Frontal cortex (tissue), 4 donors: Measurements from ENCODE around the gene FIGLA. TPM values are rescaled to one million over a fixed set of nuclear protein-coding genes. Genes with fewer than 3 reads are reported as not detected.

Source experiments
- DNase-seq, 2 donors: peaks; one replicate each; pipeline ENCODE4 v3.0.0; 2012; ENCODE audit warnings: low spot score in 2 of 2
- FAIRE-seq: peaks from 2 replicates; lab custom pipeline; 2012; peaks lifted over from hg19 to GRCh38; lab: Jason Lieb, UNC
- total RNA-seq: library from RNA; depleted of rRNA; stranded (reverse); fragments of >200 nt; gene quantifications from one replicate; pipeline ENCODE4 v1.2.3, GENCODE V29; 2014
- donor health status: control.
- donor health status: control.
- donor health status: control.

FIGLA gene, protein sequence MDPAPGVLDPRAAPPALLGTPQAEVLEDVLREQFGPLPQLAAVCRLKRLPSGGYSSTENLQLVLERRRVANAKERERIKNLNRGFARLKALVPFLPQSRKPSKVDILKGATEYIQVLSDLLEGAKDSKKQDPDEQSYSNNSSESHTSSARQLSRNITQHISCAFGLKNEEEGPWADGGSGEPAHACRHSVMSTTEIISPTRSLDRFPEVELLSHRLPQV
- total RNA-seq: not detected

DNA sequence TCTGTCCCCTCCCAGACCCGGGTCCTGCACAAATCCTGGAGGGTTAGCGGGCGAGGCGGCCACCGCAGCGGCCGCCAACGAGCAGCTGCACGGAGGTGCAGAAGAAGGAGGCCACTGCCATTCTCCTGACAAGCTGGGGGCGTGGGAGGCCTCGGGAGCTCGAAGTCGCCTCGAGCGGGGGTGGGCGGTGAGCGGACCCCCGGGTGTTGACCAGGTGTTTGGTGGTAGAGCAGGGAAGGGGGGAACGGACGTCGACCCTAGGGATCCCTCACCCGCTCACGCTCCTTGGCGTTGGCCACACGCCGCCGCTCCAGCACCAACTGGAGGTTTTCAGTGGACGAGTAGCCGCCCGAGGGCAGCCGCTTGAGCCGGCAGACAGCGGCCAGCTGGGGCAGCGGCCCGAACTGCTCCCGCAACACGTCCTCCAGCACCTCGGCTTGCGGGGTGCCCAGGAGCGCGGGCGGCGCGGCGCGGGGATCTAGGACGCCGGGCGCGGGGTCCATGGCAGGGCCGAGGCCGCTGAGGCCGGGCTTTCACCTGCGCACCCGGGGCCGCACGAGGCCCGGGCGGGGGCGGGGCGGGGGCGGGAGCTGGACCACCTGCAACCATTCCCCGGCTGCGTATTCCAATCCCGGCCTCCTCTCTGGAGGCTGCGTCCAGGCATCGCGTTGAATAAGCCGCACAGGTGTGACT lies at the start of gene FIGLA:
FIGLA (minus strand) TSS at position 508 of the 693 bp plus-strand sequence; CDS start at position 503, 5 bp downstream.
- DNase-seq: peak in 1 of 2 donors; percentile 21
- no peak for FAIRE-seq

DNA sequence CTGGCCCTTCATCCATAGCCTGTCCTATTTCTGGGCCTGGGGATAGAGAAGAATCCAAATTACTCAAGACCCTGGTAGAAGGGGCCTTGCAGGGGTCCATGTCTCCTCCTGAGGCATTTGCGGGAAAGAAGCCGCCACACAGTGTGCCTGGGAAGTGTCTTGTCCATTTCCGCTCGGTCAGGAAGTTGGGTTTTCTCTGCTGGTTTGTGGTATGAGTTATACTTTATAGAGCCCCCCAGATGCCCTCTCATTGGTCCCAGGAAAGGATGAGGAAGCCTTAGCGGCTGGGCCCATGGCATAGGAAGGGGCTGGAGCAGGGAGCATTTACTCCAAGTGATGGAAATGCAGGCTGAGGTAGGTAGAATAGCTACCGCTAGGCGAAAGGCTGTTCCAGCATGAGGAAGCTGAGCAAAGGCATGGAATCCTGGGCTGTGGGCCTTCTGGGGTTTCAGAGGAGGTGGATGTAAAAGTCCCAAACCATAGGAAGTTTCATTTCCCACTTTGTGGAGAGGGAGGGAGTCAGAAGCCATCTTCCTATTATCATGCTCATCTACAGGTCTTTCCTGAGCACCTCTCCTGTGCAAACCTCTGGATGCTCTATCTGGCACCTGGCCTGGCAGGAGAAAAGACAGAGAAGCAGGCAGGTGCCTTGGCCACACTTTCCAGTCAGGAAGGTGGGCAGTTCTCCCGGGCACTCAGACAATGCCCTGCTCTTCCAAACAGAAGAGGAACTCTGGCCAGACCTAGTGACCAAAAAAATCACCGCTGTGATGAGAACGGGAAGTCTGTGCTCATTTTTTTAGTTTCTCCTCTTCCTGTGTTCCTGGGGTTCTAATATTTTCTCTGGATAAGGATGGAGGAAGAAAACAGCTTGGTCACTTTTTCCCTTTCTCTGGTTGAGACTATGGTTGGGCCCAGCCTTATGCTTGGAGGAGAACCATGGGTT lies 47.8 kb upstream of the FIGLA start:
- DNase-seq (no peak), FAIRE-seq (no peak)

DNA sequence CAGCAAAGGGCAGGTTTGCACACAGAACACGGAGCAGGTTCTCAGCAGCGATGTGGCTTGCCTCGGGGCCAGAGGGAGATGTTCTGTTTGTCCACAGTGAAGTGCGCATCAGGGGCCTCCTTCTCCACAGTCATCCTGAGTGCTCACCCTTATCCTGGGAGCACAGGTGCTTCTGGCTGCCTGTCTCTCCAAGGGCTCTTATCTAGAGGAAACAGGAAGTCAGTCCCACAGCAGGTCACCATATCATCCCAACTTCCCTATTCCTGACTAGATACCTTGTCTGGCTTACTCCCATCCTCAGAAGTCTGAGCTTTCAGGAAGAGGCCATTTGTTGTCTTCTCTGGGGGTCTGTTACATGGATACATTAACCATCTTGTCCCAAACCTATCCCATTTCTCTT lies 45.2 kb upstream of the FIGLA start, which contains the start of gene CD207:
CD207 (minus strand) TSS at position 174 of the 400 bp plus-strand sequence; CDS start at position 134, 40 bp downstream.
- FAIRE-seq (no peak), DNase-seq (no peak)

DNA sequence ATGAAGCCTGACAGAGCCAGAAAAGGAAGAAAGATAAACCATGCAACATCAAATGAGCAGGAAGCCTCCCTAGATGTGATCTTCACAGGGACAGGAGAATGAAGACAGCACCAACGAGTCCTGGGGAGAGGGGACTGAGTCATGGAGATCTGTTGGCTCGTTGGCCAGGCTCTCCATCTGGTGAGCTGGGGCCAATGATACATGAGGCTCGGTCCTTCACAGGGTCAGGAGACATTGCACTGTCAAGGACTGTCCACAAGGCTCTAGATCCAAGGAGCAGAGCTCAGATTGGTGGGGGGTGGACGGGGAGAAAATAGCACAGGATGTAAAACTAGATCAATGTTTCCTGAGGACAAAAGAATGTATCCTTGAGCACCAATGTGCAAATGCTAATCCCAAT lies 44.4 kb upstream of the FIGLA start:
- no peak for FAIRE-seq
- no peak for DNase-seq

DNA sequence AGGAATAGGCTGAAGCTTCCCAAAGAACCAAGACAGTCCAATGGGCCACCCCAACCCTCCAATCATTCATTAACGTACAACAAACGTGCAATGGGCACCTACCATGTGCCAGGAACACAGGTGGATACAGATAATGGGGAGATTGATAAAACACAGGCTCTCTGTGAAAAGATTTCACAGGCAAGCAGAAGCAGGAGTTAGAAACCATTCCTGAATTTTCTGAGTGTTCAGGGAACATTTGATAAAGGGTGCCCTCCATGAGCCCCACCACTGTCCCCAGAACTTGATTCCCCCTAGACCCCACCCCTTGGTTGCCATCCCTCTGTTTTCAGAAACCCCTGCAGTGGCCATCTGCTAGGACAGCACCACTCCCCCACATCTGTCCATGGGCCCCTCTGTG lies 43.7 kb upstream of the FIGLA start:
- FAIRE-seq: no peak
- DNase-seq: no peak

DNA sequence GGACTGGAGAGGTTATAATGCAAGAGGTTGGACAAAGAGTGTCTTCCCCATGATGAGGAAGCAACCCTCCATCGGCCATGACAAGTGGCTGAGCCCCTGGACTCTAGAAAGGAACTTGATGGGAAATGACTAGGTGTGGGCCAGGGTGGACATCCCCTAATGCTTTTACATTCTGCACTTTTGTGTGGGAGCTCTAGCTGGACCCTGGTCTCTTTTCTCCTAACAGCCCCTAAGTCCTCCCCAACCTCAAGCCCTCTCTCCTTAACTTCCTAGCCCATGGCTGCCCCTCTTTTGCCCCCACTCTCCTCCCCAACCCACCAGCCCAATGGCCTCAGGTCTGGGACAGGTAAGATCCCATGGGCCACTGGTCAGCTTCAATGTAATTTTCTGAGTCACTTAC lies 42.8 kb upstream of the FIGLA start:
- no peak for FAIRE-seq

DNA sequence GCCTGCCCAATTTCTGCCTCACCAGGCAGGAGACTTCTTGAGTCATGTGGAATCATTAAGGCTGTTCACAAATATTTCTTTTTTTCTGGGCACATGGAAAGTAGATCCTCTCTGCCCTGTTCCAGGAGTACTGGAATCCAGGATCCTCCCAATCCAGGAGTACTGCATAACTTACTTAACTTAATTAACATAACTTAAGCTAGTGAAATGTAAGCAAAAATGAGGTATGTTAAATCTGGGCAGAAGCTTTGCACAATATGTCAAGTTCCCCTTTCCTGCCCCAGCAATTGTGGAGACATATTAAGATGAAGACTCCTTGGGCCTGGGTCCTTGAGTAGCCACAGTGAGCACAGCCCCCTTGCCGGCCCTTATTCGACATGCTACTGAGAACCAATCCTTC lies 41.9 kb upstream of the FIGLA start:
- FAIRE-seq: no peak

More for the DNA sequence above, 42.8 kb upstream of the FIGLA start:
- no peak for DNase-seq

DNA sequence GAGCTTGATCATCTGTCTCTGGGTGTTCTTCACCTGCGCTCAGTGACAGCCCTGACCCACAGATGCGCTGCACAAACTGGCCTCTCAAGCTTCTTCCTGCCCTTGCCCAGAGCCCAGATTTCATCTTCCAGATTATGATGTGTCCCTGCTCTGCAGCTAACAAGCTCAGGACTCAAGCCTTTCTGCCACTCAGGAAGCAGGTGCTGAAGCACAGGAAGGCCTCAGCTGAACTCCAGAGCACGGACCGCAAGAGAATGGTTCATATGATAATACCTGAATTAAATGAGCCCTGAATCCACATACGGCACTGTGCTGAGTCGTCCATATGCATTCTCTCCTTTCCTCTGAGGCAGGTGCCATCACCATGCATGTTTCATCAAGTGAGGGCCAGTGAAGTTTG lies 41.4 kb upstream of the FIGLA start:
- FAIRE-seq (no peak), DNase-seq (no peak)

More for the DNA sequence above, 41.9 kb upstream of the FIGLA start:
- DNase-seq: no peak

DNA sequence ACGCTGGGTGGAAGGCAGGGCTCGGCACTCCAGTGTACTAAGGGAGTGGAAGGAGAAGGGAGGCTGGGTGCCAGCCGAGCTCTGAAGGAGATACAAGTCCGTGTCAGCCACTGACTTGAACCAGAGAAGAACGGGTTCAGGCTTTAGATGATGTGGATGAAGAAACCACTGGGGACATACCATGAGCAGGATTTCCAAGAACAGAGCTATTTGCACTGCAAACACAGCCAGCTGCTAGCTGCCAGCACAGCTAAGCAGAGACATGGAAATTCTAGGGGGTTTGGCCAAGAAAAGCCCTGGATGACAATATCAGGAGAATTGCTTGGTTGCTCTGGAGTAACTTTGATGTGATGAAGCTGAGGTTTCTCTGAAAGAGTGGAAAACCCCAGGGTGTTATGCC lies 39.9 kb upstream of the FIGLA start:
- FAIRE-seq (no peak), DNase-seq (no peak)

DNA sequence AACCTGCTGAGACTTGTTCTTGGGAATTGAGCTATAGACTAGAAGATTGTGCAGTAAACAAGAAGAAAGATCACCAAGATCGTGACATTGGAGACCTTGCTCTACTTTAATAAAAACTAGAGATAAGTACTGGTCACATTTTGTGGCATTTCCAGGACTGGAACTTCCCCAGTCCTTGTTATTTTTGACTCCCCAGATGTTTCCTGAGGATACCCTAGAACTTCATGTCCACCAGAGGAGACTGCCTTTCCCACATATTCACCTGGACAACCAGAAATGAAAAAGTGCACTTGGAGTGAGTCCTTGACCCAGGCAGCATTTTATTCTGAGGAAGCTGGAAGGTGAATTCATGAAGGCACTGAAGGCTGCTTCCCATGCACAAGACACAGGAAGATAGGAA lies 39.5 kb upstream of the FIGLA start:
- FAIRE-seq (no peak), DNase-seq (no peak)

DNA sequence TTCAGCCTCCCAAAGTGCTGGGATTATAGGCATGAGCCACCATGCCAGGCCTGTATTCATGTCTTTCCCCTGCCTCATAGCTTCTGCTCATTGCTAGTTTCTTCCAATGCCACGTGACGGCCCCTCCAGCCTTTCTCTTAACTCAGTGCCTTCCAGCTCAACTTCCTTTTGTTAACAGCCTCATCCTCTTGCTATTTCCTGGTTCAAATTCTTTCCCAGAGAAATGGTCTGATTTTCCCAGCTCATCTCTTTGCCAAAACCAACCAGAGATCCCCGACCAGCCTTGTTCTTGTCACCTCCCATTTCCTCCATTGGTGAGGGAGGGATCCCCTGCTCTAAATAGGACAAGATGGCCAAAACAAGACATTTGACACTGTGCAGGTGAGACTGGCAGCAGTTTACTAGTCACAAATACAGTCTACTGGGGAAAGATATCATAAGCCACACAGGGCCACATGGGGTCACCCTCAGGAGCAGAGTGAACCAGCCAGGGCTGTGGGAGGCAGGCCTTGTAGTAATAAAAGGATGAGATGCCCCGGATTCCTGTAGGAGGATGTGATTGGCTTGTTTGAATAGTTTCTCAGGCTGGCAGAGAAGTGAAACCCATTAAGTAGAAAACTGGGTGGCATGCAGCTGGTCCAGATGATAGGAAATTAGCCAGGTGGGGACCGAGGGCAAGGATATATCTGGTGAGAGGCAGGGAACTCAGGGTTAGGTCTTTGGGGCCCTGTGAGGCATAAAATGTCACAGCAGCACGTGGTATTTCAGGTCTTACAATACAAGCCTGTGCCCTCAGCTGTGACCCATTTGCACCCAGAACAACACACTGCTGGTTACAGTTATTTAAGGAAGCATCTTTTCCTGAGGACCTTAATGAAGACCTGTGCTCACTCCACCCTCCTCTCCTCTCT lies 38.7 kb upstream of the FIGLA start:
- DNase-seq: no peak
- FAIRE-seq: no peak

DNA sequence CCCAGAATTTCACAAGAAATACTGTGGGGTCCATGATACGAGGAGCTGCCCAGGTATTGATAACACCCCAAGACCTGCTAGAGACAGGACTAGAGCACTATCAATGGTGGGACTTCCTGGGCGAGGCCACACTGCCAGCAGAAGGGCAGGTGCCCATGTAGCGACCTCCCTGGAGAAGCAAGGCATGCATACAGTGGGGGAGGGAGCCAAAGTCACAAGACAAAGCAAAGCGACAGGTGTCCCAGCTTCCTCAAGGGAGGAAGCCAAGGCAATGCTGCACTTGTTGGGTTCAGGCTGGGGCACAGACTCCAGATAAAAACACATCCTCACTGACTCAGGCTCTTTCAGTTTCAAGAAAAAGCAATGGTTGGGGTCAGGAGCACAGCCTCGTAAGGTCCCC lies 37.7 kb upstream of the FIGLA start:
- DNase-seq (no peak), FAIRE-seq (no peak)

DNA sequence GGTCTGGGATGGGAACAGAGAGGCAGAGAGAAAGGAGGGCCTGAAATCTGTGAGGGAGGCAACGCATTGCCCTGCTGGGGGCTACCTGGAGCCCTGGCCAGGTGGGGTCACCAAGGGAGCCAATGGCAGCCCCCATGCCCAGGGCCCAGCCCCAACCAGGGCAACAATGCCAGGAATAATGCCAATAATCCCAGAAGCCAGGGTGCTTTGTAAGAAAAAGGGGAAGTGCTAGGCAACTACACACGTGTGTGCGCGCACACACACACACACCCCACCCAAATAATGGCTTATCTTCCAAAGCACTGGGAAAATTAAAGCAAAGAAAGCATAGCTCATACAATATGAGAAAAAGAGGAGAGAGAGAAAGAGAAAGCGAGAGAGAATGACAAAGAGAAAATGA lies 36.9 kb upstream of the FIGLA start:
- no peak for FAIRE-seq
- DNase-seq: no peak

DNA sequence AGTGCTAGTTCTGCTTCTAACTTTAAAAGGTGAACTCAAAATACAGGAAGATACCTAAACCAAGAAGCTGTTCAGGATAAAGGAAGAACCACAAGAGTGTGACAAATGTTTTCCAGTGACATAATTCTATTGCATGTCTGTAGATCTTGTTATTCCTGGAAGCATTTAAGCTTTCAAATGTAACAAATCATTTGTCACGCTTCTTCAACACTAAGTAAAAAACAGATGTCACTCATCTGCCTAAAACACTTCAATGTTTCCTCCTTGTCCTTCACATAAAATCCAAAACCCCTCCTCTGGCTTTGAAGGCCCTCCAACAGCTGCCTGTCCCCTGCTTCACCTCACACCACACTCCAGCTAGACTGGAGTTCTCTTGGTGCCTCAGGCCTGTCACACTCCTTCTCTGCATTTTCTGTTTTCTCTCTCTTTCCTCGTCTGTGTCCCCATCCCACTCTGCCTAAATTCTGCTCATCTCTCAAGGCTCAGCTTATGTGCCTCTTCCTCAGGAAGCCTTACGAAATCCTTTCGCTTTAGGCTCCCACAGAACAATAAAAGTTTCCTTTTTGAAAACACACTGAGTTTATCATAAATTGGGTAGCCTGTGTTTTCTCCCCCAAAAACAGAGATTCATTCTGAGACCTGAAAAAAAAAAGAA lies 36.4 kb upstream of the FIGLA start:
- DNase-seq (no peak), FAIRE-seq (no peak)

DNA sequence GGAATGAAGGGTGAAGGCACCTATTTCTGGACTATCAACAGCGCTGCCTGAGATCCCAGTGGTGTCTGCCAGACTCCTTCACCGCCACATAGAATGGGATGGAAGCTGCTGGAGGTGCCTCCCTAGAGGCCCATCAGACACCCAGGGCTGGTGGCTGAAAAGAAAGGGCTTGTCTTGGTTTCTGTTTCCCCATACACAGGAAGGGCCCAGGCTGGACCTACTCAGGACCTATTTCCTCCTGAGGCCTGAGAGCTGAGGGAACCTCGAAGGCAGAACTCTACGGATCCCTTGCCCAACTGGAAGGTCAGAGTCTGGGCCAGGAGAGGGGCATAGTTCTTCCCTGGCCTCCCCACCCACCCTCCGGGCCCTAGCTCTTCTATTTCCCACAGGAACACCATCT lies 32.8 kb upstream of the FIGLA start:
- FAIRE-seq (no peak), DNase-seq (no peak)

DNA sequence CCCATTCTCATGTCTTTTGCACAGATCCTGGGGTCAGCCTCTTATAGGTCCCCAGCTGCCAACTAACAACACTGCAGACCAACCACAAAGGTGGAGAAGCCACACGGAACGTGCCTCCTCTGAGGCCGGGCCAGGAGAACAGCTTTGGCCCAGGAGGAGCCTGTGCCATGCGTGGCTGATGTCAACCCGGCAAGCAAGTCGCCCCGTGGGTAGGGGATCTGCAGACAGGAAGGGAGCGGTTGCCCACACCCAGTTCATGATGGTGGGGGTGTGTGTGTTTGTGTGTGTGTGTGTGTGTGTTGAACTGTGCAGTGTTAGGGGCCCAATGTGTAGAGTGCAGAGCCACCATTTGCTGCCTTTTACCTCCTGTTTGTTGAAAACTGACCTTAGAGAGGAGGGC lies 32.4 kb upstream of the FIGLA start:
- DNase-seq: no peak

DNA sequence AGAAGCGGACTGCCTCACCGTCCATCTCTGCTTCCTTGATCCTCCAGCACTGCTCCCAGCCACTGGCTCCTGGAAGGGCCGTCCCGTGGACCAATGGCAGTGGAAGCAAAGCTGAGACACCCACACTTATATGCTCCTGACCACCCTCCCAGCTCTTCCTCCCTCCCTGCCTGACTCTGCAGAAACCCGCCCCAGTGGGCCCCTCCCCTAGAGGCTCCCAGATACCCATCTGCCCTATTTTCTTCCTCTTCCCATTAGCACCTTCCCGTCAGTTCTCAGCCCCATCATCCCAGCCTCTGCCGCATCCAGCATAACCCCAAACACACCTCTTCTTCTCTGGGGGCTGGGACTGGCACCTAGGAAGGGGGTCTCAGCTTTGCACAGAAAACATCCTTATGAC lies 30.1 kb upstream of the FIGLA start, which contains the start of gene CLEC4F:
CLEC4F (minus strand) TSS at position 101 of the 400 bp plus-strand sequence; CDS start at position 25, 76 bp downstream.
- DNase-seq: no peak
- FAIRE-seq: no peak

More for the DNA sequence above, 32.4 kb upstream of the FIGLA start:
- FAIRE-seq: no peak

DNA sequence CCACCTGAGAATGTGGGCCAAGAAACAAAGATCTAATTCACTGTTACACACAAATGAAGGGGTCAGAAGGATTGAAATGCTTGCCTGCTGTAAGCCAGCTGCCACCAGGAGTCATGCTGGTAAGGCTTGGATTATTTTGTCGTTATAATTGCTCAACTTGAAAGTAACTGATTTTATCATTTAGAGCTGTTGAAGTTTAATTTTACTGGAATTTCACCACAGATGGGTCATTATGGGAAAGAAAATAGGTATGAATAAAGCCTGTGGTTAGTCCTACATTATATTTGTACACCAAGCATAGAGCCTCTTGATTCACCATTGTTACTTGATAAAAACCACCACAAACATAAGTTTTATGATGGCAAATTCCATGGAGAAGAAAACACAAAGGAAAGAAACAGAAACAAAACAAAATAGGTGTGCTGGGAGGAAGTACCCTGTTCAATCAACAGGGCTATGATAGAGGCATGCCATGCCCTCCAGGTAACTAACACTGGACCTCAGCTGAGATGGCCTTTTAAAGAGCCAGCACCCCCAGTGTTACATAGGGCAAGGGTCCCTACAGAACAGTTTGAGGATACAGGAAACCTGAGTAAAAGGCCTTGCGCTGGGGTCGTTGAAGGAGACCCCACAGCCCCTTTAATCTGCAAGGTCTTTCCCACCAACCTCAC lies 27.0 kb upstream of the FIGLA start:
- FAIRE-seq (no peak), DNase-seq (no peak)
